K562 treated with DMSO at 1 percent for 4 hours (cell line): ENCODE measurements around the gene ROGDI. TPM values are rescaled to one million over a fixed set of nuclear protein-coding genes. Genes with fewer than 3 reads are reported as not detected.

Experiments
- total RNA-seq: library from RNA; unstranded; fragments of 300-600 nt; gene quantifications from 2 replicates; pipeline ENCODE4 v1.2.3, GENCODE V29; 2022; ENCODE audit not compliant: insufficient read depth

ROGDI gene
- total RNA-seq, result 21.6 and 22.9 TPM in 2 replicates

GRCh38 chr16:4801962-4802658, at the start of gene ROGDI:
ROGDI (minus strand) TSS chr16:4802633; CDS start chr16:4802571, 62 bp downstream.

GRCh38 chr16:4846901-4847773, 44.7 kb upstream of the ROGDI start, which contains the start of the genes GLYR1 and UBN1:
GLYR1 (minus strand) TSS chr16:4847288; CDS start chr16:4847265, 23 bp downstream.
UBN1 (plus strand) TSS chr16:4847481; CDS start chr16:4852918, 5,437 bp downstream.

GRCh38 chr16:4795181-4795827, 7.1 kb downstream of the ROGDI start, which contains the start of gene SMIM22:
SMIM22 (plus strand) TSS chr16:4795369; CDS start chr16:4795735, 366 bp downstream.

GRCh38 chr16:4787627-4788482, 14.6 kb downstream of the ROGDI start, which contains the start of gene SEPTIN12:
SEPTIN12 (minus strand) TSS chr16:4788345; CDS start chr16:4787645, 700 bp downstream.

GRCh38 chr16:4766875-4767628, 35.4 kb downstream of the ROGDI start, which contains the start of gene ZNF500:
ZNF500 (minus strand) TSS chr16:4767162; CDS start chr16:4765978, 1,184 bp downstream.

Other genes with a start within 250 kb of the ROGDI start
- not detected in 2 replicates for gene C16orf96, start 246.3 kb downstream of the ROGDI start, total RNA-seq
- 38.6 and 59.4 TPM in 2 replicates for gene UBALD1, start 187.7 kb downstream of the ROGDI start, total RNA-seq
- 32.3 and 32.7 TPM in 2 replicates for gene MGRN1, start 177.8 kb downstream of the ROGDI start, total RNA-seq
- gene NUDT16L1, start 109.1 kb downstream of the ROGDI start, total RNA-seq, result 33.0 and 34.5 TPM in 2 replicates
- 9.8 and 11.0 TPM in 2 replicates for gene ANKS3, start 68.4 kb downstream of the ROGDI start, total RNA-seq
- gene DNAAF8, start 68.1 kb downstream of the ROGDI start, total RNA-seq, result not detected in 2 replicates
- 5.0 and 7.2 TPM in 2 replicates for gene ZNF500, start 35.5 kb downstream of the ROGDI start, total RNA-seq
- not detected in 2 replicates for gene SEPTIN12, start 14.3 kb downstream of the ROGDI start, total RNA-seq
- gene SMIM22, start 7.3 kb downstream of the ROGDI start, total RNA-seq, result not detected in 2 replicates
- 58.3 and 69.1 TPM in 2 replicates for gene GLYR1, start 44.7 kb upstream of the ROGDI start, total RNA-seq
- 48.4 and 59.7 TPM in 2 replicates for gene UBN1, start 44.8 kb upstream of the ROGDI start, total RNA-seq
- gene PPL, start 134.5 kb upstream of the ROGDI start, total RNA-seq, result not detected in 2 replicates
- not detected in 2 replicates for gene SEC14L5, start 155.7 kb upstream of the ROGDI start, total RNA-seq
- gene NAGPA, start 231.3 kb upstream of the ROGDI start, total RNA-seq, result 8.3 and 8.9 TPM in 2 replicates